ENCODE measurements around the gene EPB41L5.

Gene EPB41L5

DNA sequence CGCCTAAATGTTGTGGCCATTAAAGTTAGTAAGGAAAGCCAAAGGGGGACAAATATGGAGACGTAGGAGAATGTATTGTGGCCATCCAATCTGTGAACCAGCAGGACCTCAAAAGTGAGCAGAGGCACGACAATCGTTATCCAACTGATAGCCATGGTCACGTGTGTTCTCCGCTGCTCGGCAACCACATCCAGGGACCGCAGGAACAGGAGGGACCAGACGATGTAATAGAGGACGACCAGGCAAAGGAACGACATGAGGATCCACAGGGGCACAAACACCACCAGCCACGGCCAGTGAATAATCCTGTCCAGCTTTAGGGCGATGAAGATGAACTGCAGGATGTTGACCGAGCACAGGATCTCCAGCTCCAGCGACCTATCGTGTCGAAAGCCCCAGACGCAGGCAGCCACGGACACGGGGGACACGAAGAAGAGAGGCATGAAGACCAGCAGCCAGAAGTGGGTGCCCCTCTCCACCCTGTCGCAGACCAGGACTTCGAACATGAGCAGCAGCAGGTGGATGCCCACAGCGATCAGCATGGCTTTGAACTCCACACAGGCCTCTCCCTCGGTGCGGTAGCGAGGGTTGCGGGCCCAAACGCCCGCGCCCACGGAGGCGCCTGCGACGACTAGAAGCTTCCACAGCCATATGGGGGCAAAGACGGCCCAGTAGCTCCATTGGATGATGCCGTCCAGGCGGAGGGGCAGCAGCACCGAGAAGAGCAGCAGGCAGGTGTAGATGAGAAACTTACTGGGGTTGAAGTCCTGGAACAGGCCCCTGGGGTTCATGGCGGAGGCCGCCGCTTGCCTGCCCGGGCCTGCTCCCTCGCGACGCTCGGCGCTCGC is 209.5 kb downstream of the EPB41L5 start:
- Mint-ChIP-seq H3K4me3 (peak overlapping the region; percentile 75), H3K27ac (peak overlapping the region; percentile 92), H3K4me1 (ENCODE audit: low read depth) (peaks cover 58% of the 10 kb centered on the region), H3K27me3 (ENCODE audit: low read depth) (no peaks in the 10 kb centered on the region), H3K36me3 (ENCODE audit: low read depth) (peaks cover 45% of the 10 kb centered on the region), H3K9me3 (peaks cover 5% of the 10 kb centered on the region)

DNA sequence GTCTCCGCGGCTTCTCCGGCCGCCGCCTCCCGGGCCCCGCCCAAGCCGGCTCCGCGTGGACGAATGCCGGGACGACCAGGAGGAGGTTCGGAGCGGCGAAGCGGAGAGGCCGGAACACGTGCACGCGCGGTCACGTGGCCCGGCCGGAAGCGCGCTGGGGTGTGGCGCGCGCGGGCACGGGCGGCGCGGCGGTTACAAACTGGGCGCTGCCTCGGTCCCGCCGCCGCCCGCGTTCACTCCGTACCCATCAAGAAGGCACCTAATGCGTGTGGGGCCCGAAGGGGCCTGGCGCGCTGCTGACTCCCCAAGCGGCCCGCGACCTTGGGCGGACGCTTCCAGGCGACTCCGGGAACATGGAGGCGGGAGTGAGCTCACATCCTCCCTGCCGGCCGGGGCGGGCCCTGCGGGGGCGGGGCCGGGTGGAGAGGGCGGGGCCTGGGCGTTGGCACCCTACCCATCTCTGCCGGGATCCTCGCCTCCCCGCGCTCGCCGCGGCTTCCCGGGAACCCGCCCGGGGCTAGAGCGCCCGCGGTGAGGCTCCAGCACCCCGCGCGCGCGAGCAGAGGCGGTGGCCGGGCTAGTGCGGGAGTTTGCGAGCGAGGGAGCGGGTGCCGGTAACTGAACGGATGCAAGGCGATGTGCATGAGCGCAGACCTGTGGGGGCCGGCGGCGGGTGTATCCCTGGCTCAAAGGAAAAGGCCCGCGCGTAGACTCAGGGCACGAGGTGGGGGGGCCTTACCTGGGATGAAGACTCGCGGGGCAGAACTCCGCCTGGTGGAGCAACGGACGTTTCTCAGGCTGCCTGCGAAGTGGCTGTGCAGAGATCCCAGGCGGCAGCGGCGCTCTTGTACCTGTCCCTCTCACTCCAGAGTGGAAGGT is 210.4 kb downstream of the EPB41L5 start, which contains the start of gene TMEM185B:
Gene TMEM185B, minus strand, starts transcription at position 367 of the 879 bp plus-strand sequence. CDS start 424 bp downstream, outside the sequence.
- peaks cover 5% of the 10 kb centered on the region for H3K9me3 Mint-ChIP-seq
- peaks cover 65% of the 10 kb centered on the region for H3K4me1 Mint-ChIP-seq (ENCODE audit: low read depth)
- H3K27ac Mint-ChIP-seq: peak within 1 kb of the TSS; percentile 92
- H3K4me3 Mint-ChIP-seq: peak within 1 kb of the TSS; percentile 83
- no peaks in the 10 kb centered on the region for H3K27me3 Mint-ChIP-seq (ENCODE audit: low read depth)
- peaks cover 49% of the 10 kb centered on the region for H3K36me3 Mint-ChIP-seq (ENCODE audit: low read depth)

DNA sequence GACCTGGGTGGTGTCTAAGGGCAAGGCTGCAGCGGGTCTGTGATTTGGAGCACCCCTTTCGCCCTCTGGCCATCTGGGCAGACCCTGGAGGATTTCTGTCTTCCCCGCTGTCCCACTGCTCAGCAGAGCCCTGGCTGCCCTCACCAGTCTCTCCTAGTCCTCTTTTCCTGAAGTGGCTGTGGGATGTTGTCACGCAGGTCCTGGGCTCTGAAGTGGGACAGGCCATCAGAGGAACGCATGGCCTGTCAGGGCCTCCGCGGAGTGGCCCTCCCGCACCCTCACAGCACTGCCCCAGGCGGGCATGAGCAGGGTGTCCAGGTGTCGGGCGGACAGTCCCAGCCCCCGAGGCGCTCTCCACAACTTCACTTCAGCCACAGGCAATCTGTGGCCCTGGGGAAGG is 211.4 kb downstream of the EPB41L5 start:
- Mint-ChIP-seq H3K4me1 (ENCODE audit: low read depth) (peaks cover 68% of the 10 kb centered on the region), H3K4me3 (peak overlapping the region; percentile 83), H3K36me3 (ENCODE audit: low read depth) (peaks cover 51% of the 10 kb centered on the region), H3K9me3 (peaks cover 5% of the 10 kb centered on the region), H3K27ac (peak overlapping the region; percentile 86), H3K27me3 (ENCODE audit: low read depth) (no peaks in the 10 kb centered on the region)

DNA sequence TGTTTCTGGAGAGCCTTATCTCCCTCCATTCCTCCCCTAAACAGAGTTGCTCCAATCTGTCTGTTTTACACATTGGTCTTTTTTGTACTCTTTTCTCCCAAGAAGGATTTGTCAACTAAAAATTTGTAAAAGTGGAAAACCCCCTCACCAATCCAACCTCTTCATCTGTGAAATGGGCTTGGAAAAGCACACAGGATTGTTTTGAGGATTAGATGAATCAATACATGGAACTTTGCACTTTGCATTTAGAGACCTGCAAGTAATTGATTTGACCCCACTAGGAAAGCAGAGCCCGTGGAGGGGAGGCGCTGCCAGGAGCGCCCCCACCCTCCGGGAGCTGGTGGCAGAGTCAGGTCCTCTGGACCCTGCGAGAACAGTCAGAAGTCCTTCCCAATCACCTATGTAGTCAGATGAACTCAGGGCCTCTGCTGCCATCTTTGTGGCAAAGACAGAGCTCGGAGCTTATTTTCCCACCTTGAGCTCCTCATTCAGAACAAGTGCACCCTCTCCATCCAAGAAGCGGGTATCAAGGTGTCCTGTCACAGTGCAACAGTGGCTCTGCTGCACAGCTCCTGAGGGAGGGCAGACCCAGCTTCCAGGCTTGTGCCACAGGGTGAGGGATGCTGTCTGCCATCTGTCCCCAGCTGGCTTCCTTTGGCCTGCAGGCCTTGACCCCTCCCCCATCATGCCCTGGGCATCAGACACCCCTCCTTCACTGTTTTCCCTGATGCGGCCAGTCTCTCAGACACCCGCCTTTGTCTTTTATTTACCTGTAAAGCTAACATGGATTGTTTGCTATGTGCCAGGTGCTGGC is 212.1 kb downstream of the EPB41L5 start:
- Mint-ChIP-seq H3K9me3 (peaks cover 5% of the 10 kb centered on the region), H3K27ac (peak overlapping the region; percentile 82), H3K4me1 (ENCODE audit: low read depth) (peaks cover 71% of the 10 kb centered on the region), H3K27me3 (ENCODE audit: low read depth) (no peaks in the 10 kb centered on the region), H3K36me3 (ENCODE audit: low read depth) (peaks cover 54% of the 10 kb centered on the region), H3K4me3 (peak overlapping the region; percentile 83)

DNA sequence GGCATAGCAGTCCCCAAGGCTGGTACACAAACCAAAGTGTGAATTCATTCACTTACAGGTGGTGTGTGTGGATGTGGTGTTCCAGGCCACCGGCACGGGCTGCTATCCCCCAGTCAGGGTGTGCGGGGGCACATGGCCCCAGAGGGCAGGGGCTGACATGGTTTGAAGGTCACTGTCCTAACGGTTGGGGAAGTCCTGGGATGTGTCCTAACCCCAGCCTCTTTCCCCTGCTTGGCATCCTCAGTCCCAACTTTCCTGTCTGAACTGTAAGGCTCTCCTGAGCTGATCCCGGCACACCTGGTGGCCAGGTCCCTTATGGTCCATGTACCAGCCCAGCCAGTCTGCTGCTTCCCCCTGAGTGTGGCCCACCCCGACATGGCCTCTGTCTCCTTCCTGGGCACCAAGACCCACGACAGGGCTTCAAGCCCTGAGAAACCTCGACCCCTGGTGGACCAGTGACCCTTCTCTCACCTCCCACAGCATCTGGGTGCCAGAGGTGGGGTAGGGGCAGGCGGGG is 212.7 kb downstream of the EPB41L5 start:
- peaks cover 5% of the 10 kb centered on the region for H3K9me3 Mint-ChIP-seq
- no peaks in the 10 kb centered on the region for H3K27me3 Mint-ChIP-seq (ENCODE audit: low read depth)

DNA sequence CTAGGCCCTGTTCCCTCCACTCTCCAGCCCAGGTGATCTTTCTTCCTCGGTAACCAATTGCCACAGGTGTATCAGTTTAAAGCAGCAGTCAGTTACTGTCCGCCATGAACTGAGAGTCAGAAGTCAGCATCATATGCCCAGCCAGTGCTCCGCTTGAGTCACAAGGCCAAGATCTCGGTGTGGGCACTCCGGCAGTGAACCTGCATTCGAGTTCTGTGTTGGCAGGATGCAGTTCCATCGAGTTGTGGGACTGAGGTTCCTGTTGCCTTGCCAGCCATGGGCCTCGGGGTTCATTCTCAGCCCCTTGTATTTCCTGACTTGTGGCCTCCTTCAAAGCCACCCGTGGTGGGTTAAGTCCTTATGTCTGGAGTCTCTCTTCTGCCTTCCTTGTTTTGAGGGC is 213.4 kb downstream of the EPB41L5 start:
- H3K36me3 Mint-ChIP-seq (ENCODE audit: low read depth): peaks cover 53% of the 10 kb centered on the region
- peaks cover 69% of the 10 kb centered on the region for H3K4me1 Mint-ChIP-seq (ENCODE audit: low read depth)
- H3K4me3 Mint-ChIP-seq: peak overlapping the region; percentile 36
- H3K27ac Mint-ChIP-seq: peak overlapping the region; percentile 62
- no peaks in the 10 kb centered on the region for H3K27me3 Mint-ChIP-seq (ENCODE audit: low read depth)
- H3K9me3 Mint-ChIP-seq: peaks cover 5% of the 10 kb centered on the region

More for the DNA sequence above, 212.7 kb downstream of the EPB41L5 start:
- Mint-ChIP-seq H3K4me3 (no peak overlapping the region), H3K4me1 (ENCODE audit: low read depth) (peaks cover 72% of the 10 kb centered on the region), H3K36me3 (ENCODE audit: low read depth) (peaks cover 53% of the 10 kb centered on the region), H3K27ac (peak overlapping the region; percentile 27)

DNA sequence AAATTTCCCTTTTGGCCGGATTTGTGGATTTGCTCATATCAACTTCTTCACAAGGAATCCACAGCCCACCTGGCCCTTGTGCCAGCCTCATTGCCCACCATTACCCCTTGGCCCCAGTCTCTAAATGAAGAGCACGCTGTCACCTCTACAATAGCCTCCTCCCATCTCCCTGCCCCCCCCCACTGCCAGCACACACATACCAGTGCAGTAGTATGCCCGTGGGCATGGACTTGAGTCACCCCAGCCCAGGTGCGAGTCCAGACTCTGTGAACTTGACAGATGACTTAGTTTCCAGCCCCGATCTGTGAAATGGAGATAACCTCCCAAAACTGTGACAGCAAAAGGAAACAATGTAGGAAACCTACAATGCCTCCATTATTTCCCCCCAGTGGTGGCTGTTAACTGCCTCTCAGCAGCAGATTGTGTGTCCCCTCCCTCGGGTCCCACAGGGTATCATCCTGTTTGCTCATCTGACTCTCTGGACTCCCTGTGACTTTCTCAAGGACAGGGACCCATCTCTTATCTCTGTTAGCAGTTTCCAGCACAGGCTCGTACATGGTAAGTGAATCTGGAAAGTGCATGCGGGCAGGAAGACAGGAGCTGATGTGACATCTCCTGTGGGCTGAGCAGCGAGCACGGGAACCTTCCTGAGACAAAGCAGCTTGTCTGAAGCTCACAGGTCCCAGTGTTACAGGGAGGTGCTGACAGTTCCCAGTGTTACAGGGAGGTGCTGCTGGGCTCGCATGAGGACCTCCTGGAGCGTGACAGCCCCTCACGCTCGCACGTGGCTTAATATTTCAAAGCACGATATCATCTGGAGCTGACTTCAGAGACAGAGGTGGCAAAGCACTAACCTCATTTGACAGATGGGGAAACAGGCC is 214.5 kb downstream of the EPB41L5 start:
- peaks cover 49% of the 10 kb centered on the region for H3K36me3 Mint-ChIP-seq (ENCODE audit: low read depth)
- peak overlapping the region; percentile 25 for H3K4me3 Mint-ChIP-seq
- H3K27me3 Mint-ChIP-seq (ENCODE audit: low read depth): no peaks in the 10 kb centered on the region
- peaks cover 2% of the 10 kb centered on the region for H3K9me3 Mint-ChIP-seq
- H3K27ac Mint-ChIP-seq: peak overlapping the region; percentile 76
- peaks cover 61% of the 10 kb centered on the region for H3K4me1 Mint-ChIP-seq (ENCODE audit: low read depth)

DNA sequence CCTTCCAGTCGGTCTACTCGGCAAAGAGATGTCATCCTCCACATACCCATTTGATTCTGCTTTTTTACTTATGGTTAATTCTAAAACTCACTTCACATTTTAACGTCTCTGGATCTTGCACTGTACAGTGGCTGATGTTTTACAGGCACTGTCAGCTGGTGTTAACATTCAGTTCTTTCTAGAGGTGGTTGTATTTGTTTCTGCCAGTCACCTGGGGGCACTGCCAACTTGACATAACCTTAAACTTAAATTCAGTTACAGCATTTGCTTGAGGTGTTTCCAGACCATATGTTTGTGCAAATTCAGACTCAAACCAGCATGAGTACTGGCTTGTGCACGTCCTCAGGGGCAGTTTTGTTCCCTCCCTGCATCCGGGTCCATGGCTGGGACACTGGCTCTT is 215.6 kb downstream of the EPB41L5 start:
- Mint-ChIP-seq H3K27me3 (ENCODE audit: low read depth) (no peaks in the 10 kb centered on the region), H3K4me3 (peak overlapping the region; percentile 82), H3K9me3 (no peaks in the 10 kb centered on the region), H3K36me3 (ENCODE audit: low read depth) (peaks cover 46% of the 10 kb centered on the region), H3K4me1 (ENCODE audit: low read depth) (peaks cover 71% of the 10 kb centered on the region), H3K27ac (peak overlapping the region; percentile 5)
